ENCODE results near the gene CRYBG1.
"Not testable (repeated sequence)": the region's sequence is repeated elsewhere in the genome, so short reads cannot be mapped to it uniquely, and the experiment has no call there.

CRYBG1 gene

DNA sequence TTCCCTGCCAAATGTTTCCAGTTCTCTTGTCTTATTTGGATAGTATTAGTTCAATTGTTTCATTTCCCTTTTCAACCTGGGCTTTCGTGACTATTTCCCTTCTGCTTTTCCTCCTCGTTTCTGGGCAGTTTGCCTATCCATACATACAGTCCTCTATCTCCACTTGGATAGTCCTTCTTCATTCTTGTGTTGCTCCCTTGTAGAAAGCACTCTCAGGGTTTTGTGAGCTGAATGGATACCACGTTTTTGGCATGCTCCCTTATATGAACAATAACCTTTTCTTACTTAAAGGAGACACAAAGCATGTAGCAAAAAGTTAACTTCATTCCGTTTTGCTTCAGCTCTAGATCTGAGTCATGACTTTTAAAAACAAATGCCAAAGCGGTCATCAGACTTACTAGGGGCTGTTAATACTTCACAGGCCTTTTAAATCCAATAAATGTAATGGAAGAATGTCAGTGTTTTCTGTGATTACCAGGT, 16.6 kb downstream of the CRYBG1 start:
- DNase-seq, result no peak

DNA sequence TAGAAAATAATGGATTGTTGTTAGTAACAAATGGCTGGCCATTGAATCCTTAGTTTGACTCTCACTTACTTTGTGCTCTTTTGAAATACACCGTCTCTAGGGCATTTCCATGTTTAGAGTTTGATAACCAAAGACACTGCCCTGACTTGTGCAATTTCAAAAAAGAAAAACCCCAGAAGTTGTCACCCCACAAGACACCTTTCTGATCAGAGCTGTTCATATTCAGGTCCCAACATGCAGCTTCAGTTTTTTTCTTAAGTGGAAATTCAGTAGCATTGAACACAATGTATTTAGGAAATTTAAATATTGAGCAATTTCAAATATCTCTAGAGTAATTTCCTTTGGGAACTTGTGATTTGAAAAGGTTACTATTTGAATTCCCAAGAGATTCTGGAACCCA, 19.4 kb downstream of the CRYBG1 start:
- DNase-seq, result no peak

DNA sequence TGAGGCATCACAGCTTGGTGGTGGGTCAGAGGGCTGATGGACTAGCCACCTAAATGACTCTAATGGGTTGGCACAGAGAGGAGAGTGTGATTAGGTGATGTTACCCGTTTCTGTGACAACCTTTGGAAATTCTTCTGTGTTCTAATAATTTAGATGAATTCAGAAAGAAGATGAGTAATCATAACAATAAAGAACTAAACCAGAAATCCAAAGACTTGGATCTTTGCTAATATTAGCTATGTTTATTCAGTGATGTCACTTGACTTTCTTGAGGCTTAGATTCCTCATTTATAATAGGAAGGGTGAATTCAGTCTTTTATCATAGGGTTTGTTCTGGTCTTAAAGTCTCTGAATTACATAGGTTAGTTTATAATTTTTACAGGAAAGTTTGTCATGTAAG, 19.9 kb downstream of the CRYBG1 start:
- no peak for DNase-seq

DNA sequence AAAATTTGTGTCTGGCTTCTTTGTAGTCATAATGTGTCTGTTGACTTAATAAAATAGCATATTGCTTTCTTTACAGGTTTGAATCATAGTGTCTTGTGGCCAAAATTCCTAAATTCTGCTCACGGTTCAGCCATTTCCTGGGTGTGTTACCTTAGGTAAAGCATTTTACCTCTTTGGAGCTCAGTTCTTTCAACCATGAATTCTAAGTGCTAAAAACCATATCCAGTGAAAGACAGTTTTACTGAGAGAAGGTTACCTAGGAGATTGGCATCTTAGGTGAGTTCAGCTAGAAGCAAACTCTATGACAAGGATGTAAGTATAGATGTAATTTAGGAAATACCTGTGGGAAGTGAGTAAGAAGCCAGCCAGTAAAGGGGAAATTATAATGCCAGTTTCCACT, 20.7 kb downstream of the CRYBG1 start:
- DNase-seq, result no peak

DNA sequence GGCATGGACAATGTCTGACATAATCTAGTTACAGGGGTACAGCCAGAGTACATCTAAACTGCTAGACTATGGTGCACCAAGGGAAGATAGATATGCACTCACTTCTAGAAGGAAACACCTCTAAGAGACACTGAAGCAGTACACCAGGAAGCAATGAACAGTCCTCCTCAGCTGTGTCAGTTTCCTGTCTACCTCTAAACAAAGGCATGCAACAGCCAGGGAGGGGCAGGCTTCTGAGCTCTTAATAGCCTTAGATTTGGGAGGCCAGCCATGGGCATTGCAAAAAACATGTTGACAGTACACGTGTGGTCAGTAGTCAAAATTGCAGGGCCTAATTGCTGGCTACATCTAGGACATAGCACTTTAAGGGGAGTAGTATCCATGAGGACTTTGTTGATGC, 21.4 kb downstream of the CRYBG1 start:
- DNase-seq, result peak in 2 of 3 experiments; percentile 3 to 22

DNA sequence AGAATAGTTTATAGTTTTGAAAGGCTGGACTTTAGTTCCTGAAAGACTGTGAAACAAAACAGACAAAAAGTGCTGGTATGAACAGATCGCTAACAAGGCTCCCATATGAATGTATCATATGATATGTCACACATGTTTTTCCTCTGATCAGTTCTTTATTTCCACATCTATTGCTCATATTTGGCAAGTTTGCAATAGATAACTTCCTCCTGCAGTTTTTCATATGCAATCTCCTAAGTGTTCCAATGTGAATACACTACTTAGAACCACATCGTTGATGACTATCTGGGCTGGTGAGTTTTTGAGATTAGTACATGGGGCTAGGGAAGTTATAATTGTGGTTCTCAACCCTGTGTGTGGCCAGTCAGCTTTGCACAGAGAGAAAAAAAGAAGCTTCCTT, 23.1 kb downstream of the CRYBG1 start:
- no peak for DNase-seq

DNA sequence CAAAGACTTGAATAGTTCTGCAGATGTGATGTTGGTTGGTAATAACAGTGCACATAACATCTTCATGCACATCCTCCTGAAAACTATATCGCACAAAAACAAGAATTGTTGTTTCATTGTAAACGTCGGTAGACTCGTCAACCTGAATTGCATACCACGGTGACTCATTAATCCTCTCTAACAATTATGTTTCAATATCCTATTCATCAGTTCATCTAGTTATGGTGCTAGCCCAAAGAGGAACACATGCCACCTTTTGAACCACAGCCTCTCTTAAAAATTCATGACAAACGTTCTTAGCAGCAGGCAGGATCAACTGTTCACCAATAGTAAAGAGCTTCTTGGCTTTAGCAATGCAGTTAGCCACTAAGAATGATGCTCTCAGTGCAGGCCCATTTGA, 25.0 kb downstream of the CRYBG1 start:
- no peak for DNase-seq

DNA sequence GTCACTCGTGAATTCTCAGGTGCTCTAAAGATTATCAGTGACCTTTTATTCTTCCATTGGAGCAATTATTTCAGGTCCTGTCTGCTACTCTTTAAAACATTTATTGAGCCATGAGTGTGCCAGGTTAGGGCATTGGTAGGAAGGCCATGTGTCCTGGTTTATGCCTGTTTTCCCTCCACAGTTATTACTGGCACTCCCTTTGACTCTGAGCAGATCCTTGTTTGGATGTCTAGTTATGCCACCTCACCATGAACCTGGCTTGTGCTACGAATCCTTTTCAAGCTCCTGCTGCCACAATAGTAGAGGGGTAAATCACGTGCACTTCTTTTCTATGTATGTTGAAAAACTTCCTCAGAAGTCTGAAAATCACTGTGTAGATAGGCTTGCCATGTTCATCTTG, 27.4 kb downstream of the CRYBG1 start:
- DNase-seq, result no peak

DNA sequence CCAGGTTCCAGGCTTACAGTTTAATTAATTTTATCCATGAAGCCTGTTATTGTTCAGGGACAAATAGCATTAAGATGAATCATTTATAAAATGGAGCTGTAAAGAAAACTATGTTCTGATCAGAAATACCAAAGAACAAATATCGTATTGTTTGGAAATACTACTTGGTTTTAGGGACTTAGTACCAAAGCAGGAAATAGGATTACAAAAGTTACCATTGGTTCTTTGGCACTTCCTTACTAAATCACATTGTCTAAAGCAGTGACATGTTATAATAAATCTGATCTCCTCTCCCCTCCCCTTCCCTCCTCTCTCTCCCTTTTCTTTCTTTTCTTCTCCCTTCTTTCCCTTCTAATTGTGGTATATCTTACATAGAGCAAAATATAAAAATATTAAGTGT, 29.6 kb downstream of the CRYBG1 start:
- no peak for DNase-seq

DNA sequence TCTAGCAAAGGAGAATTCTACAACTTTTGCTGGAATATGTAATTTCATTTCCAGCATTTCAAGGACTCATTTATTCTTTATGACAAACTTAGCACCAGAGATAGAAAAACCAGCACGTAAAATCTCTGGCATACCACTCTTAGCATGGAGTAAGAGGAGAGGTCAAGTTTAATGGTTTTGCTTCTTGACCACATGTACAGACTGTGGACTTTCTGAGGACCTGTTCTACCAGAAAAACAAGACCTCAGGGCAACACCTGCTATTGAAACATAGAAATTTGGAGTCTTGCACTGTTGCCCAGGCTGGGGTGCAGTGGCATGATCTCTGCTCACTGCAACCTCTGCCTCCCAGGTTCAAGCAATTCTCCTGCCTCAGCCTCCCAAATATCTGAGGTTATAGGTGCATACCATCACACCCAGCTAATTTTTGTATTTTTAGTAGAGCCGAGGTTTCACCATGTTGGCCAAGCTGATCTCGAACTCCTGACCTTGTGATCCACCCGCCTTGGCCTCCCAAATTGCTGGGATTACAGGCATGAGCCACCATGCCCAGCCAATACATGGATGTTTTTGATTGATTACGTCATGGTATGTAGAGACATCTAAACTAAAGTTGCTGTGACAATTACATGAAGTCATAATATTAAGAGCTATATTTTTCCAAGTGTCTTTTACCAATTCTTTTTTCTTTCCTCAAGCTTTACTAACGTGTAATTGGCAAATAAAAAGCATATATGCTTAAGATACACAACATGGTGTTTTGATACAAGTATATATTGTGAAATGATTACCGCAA, 36.1 kb downstream of the CRYBG1 start:
- no peak for DNase-seq

DNA sequence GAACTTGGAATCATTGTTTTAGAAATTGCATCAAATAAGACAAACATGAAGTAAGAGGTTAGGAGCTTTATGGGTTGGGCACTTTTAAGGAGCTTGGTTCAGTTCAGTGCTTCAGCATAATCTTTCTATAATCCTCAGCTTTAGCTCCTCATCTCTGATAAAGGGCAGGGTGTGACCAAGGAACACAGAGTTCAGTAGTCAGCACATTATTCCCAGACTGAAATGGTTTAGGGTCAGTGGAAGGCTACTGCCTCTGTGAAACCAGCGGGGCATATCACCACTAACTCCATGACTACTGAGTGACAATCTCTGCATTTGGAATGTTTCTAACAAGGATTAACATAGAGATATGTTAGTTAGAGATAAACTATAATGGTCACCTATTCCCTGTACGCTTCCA, 36.9 kb downstream of the CRYBG1 start:
- no peak for DNase-seq

DNA sequence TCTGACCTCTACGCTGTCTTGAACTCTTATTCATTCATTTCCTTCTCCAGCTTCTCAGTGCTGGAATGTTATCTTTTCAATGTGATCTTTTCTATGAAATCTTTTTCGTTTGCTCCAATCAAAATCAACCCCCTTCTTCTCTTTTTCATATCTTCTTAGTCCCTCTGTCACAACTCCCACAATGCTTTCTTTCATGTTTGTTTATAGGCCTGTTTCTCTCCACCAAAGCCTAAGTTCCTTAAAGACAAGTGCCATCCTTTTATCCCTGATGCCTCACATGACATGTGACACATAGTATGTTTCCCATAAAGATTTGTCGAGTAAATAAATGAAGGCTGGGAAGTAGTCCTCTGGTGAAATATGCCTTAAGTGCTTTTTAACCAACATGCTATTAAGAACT, 38.1 kb downstream of the CRYBG1 start:
- peak in 2 of 3 experiments; percentile 1 to 19 for DNase-seq

DNA sequence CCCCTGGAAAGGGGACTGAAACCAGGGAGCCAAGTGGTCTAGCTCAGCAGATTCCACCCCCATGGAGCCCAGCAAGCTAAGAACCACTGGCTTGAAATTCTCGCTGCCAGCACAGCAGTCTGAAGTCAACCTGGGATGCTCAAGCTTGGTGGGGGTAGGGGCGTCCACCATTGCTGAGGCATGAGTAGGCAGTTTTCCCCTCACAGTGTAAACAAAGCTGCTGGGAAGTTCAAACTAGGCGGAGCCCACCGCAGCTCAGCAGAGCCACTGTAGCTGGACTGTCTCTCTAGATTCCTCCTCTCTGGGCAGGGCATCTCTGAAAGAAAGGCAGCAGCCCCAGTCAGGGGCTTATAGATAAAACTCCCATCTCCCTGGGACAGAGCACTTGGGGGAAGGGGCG, 44.5 kb downstream of the CRYBG1 start:
- not testable (repeated sequence) for DNase-seq

DNA sequence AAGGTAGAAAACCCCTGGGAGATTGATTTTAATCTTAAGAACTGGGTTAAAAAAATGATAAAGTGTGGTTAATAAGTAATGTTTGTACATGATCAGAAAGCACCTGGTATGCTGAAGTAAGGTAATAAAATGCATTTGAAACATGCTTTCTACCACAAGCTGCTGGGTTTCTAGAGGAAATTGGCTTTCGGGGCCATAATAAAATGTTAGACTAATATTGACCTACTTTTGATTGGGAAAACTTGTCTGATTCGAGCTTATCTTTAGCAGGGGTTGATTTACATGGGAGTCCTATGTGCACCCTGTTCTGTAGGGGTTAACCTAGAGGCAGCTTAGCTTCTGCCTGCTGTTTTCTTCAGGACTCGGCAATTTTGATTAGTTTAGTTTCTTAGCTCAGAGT, 50.5 kb downstream of the CRYBG1 start:
- DNase-seq, result no peak

DNA sequence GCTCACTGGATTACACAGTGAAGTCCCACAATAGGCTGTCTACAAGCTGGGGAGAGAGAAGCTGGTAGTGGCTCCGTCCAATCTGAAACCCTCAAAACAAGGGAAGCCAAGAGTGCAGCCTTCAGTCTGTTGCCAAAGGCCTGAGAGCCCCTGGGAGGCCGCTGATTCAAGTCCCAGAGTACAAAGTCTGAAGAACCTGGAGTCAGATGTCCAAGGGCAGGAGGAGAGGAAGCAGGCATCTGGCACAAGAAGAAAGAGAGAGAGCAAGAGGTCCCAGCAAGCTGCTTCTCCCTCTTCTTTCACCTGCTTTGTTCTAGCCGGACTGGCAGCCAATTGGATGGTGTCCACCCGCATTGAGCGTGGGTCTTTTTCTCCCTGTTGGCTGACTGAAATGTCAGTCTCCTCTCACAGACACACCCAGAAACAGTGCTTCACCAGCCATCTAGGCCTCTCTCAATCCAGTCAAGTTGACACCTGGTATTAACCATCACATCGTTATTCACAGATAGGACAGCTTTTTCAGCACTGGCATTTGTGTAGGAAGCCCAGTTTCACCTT, 51.2 kb downstream of the CRYBG1 start:
- no peak for DNase-seq

DNA sequence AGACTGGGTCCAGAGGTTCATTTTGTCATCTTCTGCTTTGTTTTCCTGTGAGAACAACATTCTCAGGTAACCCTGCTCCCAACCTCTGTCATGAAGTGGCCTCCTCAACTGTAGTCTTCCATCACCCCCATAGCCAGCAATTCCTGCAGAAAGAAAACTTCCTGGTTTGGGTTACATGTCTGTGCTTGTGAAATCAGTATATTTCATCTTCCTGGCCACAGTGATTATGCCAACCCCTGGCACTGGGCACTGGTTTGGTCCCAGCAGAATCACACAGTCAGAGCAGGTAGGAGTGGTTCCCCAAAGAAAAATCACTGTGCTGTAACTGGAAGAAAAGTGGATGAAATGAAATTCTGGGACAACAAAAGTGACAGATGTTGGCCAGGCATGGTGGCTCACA, 52.5 kb downstream of the CRYBG1 start:
- no peak for DNase-seq

DNA sequence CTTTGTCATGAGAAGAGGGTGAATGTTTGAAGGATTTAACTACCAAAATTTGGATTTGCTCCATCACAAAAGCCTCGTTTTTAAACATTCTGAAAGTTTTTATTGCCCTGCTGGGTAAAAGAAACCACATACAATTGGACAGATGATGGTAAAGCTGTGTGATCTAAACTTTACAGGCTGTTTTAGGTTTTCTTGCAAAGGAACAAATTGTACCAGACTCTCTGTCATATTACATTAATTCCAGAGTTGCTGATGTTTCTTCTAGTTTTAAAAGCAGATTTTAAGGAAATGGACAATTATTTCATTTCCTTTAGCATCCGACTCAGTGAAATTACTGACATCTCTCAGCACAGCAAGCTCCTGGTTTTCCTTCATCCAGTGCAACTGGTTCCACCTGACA, 53.2 kb downstream of the CRYBG1 start:
- no peak for DNase-seq

DNA sequence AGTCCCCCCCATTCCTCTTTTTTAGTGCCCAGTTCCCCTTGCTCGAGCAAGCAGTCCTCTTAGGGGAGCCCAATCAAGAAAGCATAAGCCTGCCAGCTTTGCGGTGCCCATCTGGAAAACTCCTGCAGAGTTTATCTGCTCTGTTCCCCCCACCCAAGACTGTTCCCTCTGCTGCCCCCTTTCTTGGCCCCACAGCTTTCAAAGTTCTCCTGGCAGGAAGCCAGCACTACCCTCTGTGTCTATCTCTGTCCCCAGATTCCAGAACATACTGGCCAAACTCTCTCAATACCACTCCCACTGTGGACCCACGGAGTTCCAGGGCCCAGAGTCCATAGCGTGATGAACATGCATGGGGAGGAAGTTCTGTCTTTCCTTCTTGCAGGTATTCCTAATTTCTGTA, 55.4 kb downstream of the CRYBG1 start:
- DNase-seq, result no peak

DNA sequence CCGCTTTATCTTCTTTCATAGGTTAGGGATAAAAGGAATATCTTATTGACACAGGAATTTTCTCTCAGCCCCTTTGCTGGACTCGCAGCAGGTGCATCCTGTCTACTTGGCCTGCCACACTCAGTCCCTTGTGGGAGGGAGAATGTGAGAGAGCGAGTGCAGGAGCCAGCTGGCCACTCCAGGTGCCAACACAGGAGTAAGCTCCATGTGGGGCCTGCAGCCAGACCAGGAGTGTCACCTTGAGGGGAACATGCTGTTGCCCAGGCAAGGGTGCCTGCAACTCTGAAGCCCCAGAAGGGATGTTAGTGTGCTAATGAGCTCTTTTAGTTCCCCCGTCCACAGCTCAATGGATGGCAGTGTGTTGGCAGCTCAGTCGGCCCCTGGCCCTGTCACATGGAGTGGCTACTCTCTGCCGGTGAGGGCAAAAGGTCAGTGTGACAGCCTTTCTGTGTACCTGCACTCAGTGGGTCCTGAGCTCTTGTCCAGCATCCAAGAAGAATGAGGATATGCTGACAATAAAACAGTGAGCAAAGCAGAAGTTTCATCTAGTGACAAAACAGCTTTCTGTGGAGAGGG, 57.1 kb downstream of the CRYBG1 start:
- peak in 1 of 3 experiments; percentile 6 for DNase-seq

DNA sequence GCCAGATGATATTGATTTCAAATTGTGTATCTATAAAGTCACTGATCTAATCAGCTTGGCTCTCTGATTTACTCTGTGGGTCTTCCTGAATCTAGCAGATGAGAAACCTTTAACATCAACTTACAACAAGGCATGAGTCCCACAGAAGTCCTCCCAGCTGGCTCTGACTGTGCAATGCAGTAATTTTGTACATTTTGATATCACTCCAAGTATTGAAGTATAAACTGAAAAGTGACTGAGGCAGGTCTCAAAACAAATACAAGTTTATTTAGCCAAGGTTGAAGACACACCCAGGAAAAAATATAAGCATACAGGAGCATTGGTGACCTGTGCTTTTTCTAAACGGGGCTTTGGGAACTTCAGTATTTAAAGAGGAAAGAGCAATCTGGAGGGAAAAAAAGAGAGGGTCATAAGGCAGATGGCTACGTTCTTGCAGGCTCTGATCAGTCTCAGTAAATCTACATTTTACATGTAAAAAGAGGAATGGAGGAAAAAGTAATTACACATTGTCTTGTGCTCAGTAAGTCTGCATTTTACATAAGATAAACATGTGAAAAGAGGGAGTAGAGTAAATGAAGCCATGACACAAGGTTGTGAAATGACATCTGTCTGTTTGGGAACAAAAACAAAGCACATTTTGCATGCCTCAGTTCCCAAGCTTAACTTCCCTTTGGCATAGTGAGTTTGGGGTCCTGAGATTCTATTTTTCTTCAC, 59.5 kb downstream of the CRYBG1 start:
- DNase-seq, result no peak

DNA sequence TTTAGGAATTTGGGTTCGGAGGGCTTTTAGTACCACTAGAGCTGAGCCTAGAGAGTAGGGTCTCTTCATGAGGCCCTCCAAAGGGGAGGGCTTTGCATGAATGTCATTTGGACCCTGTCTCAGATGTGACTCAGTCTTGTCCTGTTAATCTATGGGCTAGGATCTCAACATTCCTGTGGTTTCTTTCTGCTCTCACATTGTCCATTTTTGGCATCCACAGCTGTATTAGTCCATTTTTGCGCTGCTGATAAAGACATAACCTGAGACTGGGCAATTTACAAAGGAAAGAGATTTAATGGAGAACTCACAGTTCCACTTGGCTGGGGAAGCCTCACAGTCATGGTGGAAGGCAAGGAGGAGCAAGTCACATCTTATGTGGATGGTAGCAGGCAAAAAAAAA, 61.0 kb downstream of the CRYBG1 start:
- no peak for DNase-seq

DNA sequence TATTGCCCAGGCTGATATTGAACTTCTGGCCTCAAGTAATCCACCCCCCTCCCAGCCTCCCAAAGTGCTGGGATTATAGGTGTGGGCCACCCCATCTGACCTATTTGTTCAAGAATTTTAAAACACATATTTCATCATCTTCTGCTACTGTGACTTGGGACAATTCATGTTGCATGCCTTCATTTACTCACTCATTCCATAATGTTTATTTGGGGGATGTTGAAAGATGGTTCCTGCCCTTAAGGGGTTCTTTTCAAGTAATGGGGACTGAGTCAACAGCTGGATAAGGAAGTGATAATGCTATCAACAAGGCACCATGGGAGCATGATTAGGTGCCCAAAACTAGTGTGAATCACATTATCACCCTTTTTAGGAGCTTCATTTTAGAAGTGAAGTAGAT, 62.0 kb downstream of the CRYBG1 start:
- no peak for DNase-seq

DNA sequence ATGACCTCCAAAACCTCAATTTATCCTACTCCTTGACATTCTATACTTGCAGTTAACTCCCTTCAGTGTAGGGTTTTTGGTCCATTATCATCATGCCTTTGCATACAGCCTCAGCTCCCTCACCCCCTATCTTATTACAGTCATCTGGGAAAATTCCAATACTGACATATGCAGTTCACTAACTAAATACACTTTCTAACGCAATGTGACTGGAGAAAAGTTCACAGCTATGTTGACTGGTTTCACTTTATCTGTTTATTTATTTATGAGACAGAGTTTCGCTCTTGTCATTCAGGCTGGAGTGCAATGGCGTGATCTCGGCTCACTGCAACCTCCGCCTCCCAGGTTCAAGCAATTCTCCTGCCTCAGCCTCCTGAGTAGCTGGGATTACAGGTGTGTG, 64.9 kb downstream of the CRYBG1 start:
- no peak for DNase-seq

Data from NCI-H1417 (cell line).